Smooth muscle cell (in vitro differentiated cells): ENCODE data around the gene EGLN3. TPM values are rescaled to one million over a fixed set of nuclear protein-coding genes. Genes with fewer than 3 reads are reported as not detected.

Source experiments
- DNase-seq: peaks from one replicate; lab custom pipeline; 2025; ENCODE audit not compliant: unreplicated experiment; lab: John Stamatoyannopoulos, UW
- H2AFZ ChIP-seq: fragments of 200-600 bp; sonication (generic); 2 replicates; pipeline ENCODE4 v1.6.0; 2016; ENCODE audit warnings: antibody characterized with exemption, low read depth, mild to moderate bottlenecking
- H3F3A ChIP-seq: fragments of 200-600 bp; sonication (generic); 2 replicates; pipeline ENCODE4 v1.6.0; 2017; ENCODE audit warnings: antibody characterized with exemption, low read depth
- H3K27ac ChIP-seq: fragments of 200-600 bp; sonication (generic); 2 replicates; pipeline ENCODE4 v1.5.1; 2016; ENCODE audit warnings: low read depth, mild to moderate bottlenecking
- H3K27me3 ChIP-seq: fragments of 200-600 bp; sonication (generic); 2 replicates; pipeline ENCODE4 v1.6.1; 2016; ENCODE audit warnings: low read depth, mild to moderate bottlenecking
- H3K36me3 ChIP-seq: fragments of 200-600 bp; sonication (generic); 2 replicates; pipeline ENCODE4 v1.5.1; 2016; ENCODE audit warnings: low read depth
- H3K4me1 ChIP-seq: fragments of 200-600 bp; sonication (generic); 2 replicates; pipeline ENCODE4 v1.5.1; 2016; ENCODE audit warnings: low read depth
- H3K4me2 ChIP-seq: fragments of 200-600 bp; sonication (generic); 2 replicates; pipeline ENCODE4 v1.6.0; 2016; ENCODE audit warnings: mild to moderate bottlenecking
- H3K4me3 ChIP-seq: fragments of 200-600 bp; sonication (generic); 2 replicates; pipeline ENCODE4 v1.5.1; 2016; ENCODE audit warnings: mild to moderate bottlenecking
- H3K79me2 ChIP-seq: fragments of 200-600 bp; sonication (generic); 2 replicates; pipeline ENCODE4 v1.6.0; 2016; ENCODE audit warnings: low read depth, mild to moderate bottlenecking
- H3K9ac ChIP-seq: fragments of 200-600 bp; sonication (generic); 2 replicates; pipeline ENCODE4 v1.6.0; 2016; ENCODE audit warnings: low read depth
- H3K9me3 ChIP-seq: fragments of 200-600 bp; sonication (generic); replicated peaks from 2 replicates; pipeline ENCODE4 v1.5.1; 2016; ENCODE audit warnings: low read depth
- H4K20me1 ChIP-seq: fragments of 200-600 bp; sonication (generic); 2 replicates; pipeline ENCODE4 v1.6.0; 2016; ENCODE audit warnings: low read depth
- CTCF ChIP-seq: fragments of 200-600 bp; sonication (generic); IDR thresholded peaks from 2 replicates; pipeline ENCODE4 v1.5.1; 2017; ENCODE audit warnings: borderline replicate concordance, mild to moderate bottlenecking, antibody characterized with exemption; ENCODE audit not compliant: insufficient read depth, poor library complexity, severe bottlenecking
- WGBS: methylation state at CpG from one replicate; pipeline ENCODE4 v1.1.7; 2016; ENCODE audit warnings: low lambda C conversion rate; 5-methylcytosine and 5-hydroxymethylcytosine counted together
- polyA plus RNA-seq: library from polyadenylated mRNA; unstranded; fragments of >200 nt; fragmentation: Nextera tagmentation; extraction: Ambion mirVana; gene quantifications from 2 replicates; pipeline ENCODE4 v1.2.1, GENCODE V29; 2016
- total RNA-seq: library from RNA; depleted of rRNA; stranded (reverse); fragments of >200 nt; gene quantifications from 2 replicates; pipeline ENCODE4 v1.2.3, GENCODE V29; 2014

The EGLN3 gene
- total and polyA plus RNA-seq, 2 experiments from 2014 or later: 127 to 146 TPM

GRCh38 chr14:33925946-33926345 lies 24.9 kb downstream of the EGLN3 start:
- no peak overlapping the region for H3K9ac ChIP-seq
- no peak overlapping the region for H3K27ac ChIP-seq
- H3K9me3 ChIP-seq: no peaks in the 10 kb centered on the region
- H2AFZ ChIP-seq: no peak overlapping the region
- H4K20me1 ChIP-seq: peaks cover 47% of the 10 kb centered on the region
- no peaks in the 10 kb centered on the region for H3K27me3 ChIP-seq
- no peak overlapping the region for H3K4me2 ChIP-seq
- peaks cover 28% of the 10 kb centered on the region for H3K36me3 ChIP-seq
- H3K4me1 ChIP-seq: peaks cover 11% of the 10 kb centered on the region
- peaks cover 10% of the 10 kb centered on the region for H3F3A ChIP-seq
- no peak for TF ChIP-seq CTCF
- no peaks in the 10 kb centered on the region for H3K79me2 ChIP-seq
- no peak overlapping the region for H3K4me3 ChIP-seq
- DNase-seq: no peak

GRCh38 chr14:33925235-33925634 lies 25.6 kb downstream of the EGLN3 start:
- H4K20me1 ChIP-seq: peaks cover 40% of the 10 kb centered on the region
- H3K4me3 ChIP-seq: no peak overlapping the region
- 79% methylated on average over 3 of the region's 3 CpGs for whole genome bisulfite sequencing
- H3K4me1 ChIP-seq: peaks cover 4% of the 10 kb centered on the region
- no peaks in the 10 kb centered on the region for H3K27me3 ChIP-seq
- no peak overlapping the region for H3K4me2 ChIP-seq
- no peaks in the 10 kb centered on the region for H3K79me2 ChIP-seq
- no peak overlapping the region for H3K27ac ChIP-seq
- no peaks in the 10 kb centered on the region for H3K9me3 ChIP-seq
- peaks cover 28% of the 10 kb centered on the region for H3K36me3 ChIP-seq
- no peak overlapping the region for H2AFZ ChIP-seq
- DNase-seq: no peak
- no peak overlapping the region for H3K9ac ChIP-seq
- TF ChIP-seq CTCF: no peak
- peaks cover 6% of the 10 kb centered on the region for H3F3A ChIP-seq

DNA sequence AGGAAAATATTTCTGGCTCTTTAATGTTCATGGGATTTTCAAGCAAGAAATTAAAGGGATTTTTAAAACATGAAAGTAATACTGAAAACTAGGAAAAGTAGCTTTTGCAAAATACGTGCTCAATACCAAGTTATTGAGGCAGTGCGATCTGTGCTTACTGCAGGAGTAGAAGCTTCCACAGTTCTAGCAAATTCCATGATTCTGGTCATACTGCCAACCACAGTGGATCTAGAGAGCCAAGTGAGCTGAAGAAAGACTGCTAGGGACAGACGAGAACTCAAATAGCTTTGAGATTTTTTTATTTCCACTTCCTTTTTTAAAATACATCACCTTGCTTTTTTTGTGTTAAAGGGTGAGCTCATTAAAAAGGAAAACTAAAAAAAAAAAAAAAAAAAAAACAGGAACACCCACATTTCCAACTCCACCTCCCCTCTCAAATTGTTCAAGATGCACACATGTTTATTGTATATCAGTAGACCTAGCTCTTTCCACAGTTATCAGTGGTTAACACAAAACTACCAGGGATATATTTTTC lies 26.2 kb downstream of the EGLN3 start:
- H3K9ac ChIP-seq: no peak overlapping the region
- no peak for DNase-seq
- no peak overlapping the region for H2AFZ ChIP-seq
- WGBS: 100% methylated on average over 3 of the region's 3 CpGs
- no peak overlapping the region for H3K4me2 ChIP-seq
- H4K20me1 ChIP-seq: peaks cover 34% of the 10 kb centered on the region
- peaks cover 6% of the 10 kb centered on the region for H3F3A ChIP-seq
- no peaks in the 10 kb centered on the region for H3K27me3 ChIP-seq
- no peaks in the 10 kb centered on the region for H3K79me2 ChIP-seq
- H3K9me3 ChIP-seq: no peaks in the 10 kb centered on the region
- no peak overlapping the region for H3K4me3 ChIP-seq
- no peak for TF ChIP-seq CTCF
- H3K4me1 ChIP-seq: no peaks in the 10 kb centered on the region
- peaks cover 28% of the 10 kb centered on the region for H3K36me3 ChIP-seq
- H3K27ac ChIP-seq: no peak overlapping the region

DNA sequence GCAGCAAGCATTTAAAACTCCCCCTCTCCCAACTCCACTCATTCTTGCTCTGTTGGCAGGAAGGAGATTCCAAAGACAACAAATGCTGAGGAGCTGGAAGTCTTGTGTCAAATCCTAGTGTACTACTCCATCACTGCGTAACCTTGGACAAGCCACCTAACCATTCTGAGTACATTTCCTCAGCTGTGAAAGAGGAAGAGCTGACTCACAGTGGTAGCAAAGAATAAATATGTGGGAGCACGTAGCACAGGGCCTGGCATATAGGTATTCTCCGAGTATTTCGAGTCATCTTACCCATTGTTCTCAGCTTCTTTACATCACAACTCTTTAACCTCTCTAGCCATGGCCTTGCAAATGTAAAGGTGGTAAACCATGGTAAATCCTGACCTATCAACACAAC lies 28.7 kb downstream of the EGLN3 start:
- peaks cover 1% of the 10 kb centered on the region for H3K4me1 ChIP-seq
- H3K9ac ChIP-seq: no peak overlapping the region
- no peaks in the 10 kb centered on the region for H3K9me3 ChIP-seq
- H3K27me3 ChIP-seq: no peaks in the 10 kb centered on the region
- H3K4me3 ChIP-seq: no peak overlapping the region
- H3K79me2 ChIP-seq: no peaks in the 10 kb centered on the region
- WGBS: 85% methylated on average over 4 of the region's 4 CpGs
- H3K4me2 ChIP-seq: no peak overlapping the region
- no peak for DNase-seq
- no peak for TF ChIP-seq CTCF
- peaks cover 13% of the 10 kb centered on the region for H4K20me1 ChIP-seq
- peaks cover 20% of the 10 kb centered on the region for H3F3A ChIP-seq
- peaks cover 17% of the 10 kb centered on the region for H3K36me3 ChIP-seq
- no peak overlapping the region for H2AFZ ChIP-seq
- H3K27ac ChIP-seq: no peak overlapping the region
